GM18498 (cell line): Measurements from ENCODE around the gene KRT83.

Experiments used
- ATAC-seq: cut with Tn5 transposase; IDR thresholded peaks from one replicate; pipeline ENCODE4 v1.9.1; 2021; ENCODE audit warnings: mild to moderate bottlenecking, moderate library complexity; ENCODE audit not compliant: unreplicated experiment

The KRT83 gene

DNA sequence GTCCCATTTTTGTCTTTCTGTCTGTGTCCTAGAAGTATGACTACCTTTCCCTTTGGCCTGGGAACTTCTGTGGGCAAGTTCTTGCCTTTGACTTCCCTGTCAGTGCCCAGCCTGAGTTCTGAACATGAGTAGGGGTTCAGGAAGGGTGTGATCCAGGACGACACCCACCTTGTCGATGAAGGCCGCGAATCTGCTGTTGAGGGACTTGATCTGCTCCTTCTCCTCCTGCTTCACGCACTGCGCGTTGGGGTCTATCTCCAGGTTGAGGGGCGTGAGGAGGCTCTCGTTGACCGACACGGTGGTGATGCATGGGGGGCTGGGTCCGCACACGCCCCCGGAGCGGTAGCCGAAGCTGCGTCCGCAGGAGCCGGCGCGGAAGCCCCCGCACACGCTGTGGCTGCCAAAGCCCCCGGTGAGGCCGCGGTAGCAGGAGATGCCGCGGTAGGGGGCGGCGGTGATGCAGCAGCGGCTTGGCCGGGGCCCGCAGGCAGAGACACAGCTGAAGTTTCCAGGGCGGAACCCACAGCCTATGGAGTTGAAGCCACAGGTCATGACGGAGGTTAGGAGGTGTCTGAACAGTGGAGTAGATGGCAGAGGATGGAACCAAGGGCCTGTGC lies at the start of gene KRT83:
Gene KRT83 (minus strand): TSS at position 615 of the 617 bp plus-strand sequence. CDS start 63 bp downstream, at position 552.
- ATAC-seq = no peak

- no peak for ATAC-seq
Measured at GRCh38 chr12:52369809-52370208, 48.6 kb upstream of the KRT83 start.

DNA sequence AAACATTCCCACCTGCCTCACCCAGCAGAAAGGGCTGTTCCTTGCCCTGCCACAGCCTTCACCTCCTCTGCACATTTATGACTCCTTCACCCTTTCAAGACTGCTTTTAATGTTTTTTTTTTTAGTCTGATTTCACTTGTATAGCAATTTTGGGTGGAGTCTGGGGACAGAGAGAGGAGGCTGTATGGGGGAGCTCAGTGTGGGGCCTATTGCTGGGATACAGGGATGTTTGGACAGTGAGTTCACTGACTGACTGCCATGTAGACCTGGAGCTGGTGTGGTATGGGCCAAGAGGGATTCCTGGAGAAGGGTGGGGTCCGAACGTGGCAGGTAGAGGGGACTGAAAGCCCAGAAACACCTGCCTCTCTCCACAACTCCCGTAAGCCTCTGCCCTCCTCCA lies 48.0 kb upstream of the KRT83 start:
- ATAC-seq = no peak

DNA sequence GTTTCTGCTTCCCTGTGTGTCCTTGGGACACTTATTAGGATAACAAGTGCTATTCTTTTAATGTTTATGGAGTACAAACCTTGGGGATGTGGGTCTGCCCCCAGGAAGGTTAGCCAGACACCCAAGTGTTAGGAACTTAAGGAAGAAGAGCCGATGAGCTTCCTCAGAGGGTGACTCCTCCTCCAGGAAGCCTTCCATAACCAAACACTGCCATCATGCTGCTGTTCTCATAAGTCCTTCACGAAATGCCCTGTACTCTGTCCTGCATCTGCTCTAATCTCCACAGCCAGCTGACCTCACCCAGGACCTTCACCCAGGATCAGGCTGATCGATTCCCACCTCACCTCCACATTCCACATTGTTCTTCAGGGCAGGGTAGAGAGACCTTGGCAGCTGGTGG lies 47.3 kb upstream of the KRT83 start:
- no peak for ATAC-seq

DNA sequence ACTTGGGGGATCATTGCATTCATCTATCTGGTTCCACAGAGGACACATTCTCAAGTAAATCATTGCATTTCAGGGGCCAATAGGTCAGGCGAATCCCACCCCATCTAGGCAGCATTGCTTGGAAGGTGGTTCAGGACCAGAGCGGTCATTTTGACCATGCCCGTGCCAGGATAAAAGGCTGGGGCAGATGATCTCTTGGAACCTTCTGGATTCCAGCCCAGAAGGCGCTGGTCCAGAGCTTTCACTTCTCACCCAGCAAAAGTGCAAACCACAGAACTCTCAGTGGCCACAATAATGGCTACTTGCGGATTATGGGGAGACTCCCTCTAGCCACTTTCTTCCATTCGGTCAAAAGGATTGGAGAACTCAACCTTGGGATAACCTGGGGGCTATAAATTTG lies 46.7 kb upstream of the KRT83 start:
- no peak for ATAC-seq

DNA sequence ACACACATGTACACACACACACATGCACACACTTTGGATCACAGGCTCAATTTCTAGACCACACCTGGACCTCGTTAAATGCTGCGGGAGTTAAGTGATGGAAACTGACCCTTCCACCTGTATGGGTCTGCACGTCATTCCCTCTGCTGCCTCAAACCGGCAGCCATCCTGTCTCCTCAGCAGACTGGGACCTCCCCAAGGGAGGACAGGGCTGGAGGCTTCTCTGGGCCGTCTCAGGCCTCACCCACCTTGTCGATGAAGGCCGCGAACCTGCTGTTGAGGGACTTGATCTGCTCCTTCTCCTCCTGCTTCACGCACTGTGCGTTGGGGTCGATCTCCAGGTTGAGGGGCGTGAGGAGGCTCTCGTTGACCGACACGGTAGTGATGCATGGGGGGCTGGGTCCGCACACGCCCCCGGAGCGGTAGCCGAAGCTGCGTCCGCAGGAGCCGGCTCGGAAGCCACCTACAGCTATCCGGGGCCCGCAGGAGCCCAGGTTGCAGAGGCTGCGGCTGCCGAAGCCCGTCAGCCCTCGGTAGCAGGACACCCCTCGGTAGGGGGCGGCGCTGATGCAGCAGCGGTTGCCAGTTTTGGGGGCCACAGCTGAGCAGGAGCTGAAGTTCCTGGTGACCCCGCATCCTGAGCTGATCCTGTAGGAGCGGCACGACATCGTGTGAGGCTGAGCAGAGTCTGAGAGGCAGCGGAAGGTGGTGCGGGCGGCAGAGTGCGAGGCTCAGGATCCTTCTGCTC lies 45.7 kb upstream of the KRT83 start, which contains the start of gene KRT85:
Gene KRT85 (minus strand): TSS at position 744 of the 748 bp plus-strand sequence. CDS start 76 bp downstream, at position 668.
- no peak for ATAC-seq

GRCh38 chr12:52364901-52365489 lies 43.8 kb upstream of the KRT83 start:
- no peak for ATAC-seq

- no peak for ATAC-seq
Measured at GRCh38 chr12:52364061-52364460, 42.9 kb upstream of the KRT83 start.

DNA sequence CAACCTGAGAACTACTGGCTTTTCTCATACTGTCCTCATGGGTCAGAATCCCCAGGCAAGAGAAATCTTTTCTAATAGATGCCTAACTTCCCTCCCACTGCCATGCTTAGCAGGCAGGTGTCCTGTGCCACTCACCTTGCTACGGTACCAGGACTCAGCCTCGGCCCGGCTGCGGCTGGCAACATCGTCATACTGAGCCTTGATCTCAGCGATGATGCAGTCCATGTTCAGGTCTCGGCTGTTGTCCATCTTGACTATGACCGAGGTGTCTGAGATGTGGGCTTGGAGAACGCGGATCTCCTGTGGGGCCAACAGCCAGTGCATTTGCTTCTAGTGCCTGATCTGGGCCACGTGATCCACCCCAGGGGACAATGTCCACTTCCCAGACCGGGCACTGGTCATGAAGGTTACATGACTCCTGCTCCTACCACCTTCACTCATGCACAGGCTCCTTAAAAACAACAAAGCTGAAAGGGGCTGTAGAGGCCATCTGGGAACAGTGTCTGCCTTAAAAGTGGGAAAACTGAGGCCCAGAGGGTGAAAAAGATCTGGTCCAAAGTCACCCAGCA lies 42.0 kb upstream of the KRT83 start:
- no peak for ATAC-seq

- ATAC-seq = no peak
Measured at GRCh38 chr12:52362118-52362726, 41.0 kb upstream of the KRT83 start.

DNA sequence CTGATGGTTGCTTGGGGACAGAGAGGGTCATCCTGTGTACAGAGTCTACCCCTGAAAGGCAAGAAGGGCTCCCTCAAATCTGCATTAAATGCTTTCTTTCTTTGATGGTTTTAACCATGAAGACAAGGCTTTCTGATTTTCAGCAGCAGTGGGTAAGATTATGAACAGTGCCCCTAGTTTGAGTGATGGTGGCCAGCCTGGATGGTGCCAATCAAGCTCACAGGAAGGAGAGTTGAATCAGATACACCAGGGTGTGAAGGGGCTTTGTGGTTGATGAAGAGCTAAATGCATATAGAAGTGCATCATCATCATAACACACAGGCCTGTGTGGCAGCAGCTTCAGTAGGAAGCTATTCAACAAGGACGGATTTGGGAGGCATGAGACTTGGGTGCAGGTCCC lies 40.4 kb upstream of the KRT83 start:
- no peak for ATAC-seq

DNA sequence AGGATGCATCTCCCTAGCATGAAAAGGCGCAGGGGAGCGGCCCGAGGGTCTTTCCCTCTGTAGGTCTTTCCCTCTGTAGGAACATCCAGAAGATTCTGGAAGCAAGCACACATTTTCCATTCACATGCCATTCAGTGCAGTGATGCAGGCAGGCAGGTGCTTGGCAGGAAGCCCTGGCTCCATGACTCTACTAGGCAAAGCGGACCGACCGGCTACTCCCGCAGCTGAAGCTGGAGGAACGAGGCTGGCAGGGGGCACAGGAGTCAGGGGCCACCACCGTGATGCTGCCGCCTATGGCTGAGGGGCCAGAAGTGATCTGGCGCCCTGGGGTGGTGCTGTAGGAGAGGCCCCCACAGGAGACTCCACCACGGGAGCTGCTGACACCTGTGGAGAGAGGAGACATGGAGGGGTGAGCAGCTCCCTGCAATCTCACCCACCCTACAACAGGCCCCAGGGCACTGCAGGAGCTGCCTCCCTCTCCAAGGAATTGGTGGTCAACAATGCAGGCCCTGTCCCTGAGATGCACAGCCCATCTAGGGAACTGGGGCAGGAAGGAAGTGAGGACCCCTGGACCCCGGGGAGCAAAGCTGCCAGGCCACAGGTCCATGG lies 39.6 kb upstream of the KRT83 start:
- no peak for ATAC-seq

DNA sequence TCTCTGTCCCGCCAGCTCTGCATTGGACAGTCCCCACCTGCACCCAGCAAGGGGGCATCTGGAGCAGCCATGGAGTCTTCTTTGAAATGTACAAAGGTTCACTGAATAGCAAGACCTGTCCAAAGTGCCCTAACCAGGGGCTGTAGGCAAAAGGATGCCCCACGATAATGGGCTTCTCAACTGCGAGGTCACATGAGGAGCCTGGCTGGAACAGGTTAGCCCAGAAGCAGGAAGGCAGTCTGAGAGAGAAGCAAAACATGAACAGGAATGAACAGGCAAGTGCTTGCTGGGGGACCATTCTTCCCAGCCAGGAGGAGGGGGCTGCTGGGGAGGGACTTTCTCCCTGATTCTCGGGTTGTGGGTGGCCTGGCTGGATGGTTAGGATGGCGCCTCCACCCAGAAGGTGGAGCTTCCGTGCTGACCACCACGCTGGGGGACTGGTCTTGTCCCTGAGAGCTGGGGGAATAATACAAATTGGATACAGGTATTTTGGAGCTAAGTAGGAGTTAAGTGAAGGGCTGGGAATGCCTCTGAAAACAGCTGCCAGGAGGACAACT lies 39.0 kb upstream of the KRT83 start:
- ATAC-seq = no peak

- ATAC-seq = no peak
Measured at GRCh38 chr12:52359621-52360061, 38.4 kb upstream of the KRT83 start.

- ATAC-seq = peak; percentile 96
Measured at GRCh38 chr12:52358575-52359350, 37.6 kb upstream of the KRT83 start.

DNA sequence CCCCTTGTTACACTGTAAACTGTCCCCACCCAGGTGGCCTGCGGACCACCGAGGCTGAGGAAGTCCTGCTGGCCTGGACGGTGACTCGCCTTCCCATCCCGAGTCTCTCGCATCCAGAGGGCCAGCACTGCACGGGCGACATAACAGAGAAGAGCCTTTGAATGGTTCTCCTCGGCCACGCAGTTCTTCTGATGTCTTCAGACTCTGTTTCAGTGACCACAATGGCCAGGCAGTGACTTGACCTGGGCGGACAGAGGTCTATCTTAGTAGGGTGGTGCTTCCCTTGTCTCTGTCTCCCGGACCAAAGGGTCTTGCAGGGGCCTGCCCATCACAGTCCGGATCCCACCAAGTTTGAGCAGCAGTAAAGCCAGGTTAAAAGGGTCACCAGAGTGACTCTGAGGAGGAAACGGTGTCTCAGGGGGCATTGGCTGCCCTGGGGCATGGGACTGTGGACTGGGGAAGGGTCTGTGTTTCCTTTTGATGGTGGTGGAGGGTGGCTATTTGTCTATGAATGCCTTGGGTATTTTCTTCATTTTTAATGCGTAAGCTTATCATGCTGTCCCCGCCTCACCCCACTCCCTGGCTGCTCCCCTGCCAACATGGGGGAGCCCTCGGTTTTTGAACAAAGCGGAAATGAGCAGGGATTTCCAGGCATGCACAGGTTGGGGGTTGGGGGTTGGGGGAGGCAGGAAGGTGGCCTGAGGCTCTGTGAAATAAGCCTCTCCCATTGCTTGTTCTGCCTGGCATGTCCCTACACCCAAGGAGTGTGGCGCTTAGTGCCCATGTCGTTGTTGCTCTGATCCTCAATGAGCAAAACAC lies 35.8 kb upstream of the KRT83 start:
- ATAC-seq = no peak

DNA sequence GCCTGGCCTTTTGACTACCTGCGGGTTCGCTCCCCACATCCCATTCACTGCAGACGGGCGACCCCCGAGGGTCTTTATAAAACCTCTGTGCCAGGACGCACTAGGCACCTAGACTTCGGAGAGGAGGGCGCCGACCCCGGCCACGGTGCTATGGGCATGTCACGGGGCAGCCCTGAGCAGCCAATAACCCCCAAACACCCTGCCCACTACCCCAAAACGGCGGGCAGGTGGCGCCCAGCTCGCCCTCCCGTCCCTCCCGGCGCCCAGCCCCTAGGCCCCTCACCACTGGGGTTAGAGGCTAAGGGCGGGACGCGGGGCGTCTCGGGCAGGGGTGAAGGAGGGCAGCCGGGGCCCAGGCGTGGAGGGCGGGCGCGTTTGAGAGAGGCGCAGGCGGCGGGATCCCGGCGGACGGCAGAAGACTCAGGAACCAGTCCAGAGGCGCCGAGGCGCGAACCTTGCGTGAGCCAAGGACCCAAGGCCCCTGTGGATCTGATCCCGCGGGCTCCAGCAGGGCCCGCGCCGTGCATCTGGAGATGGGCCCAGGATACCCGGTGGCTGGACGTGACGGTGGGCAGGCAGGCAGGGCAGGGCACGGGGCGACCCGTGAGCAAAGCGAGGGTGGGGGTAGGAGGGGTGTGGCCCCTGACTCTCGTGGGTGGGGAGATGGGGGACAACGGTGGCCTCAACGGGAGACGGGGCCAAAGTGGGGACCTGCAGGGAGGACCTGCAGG lies 35.0 kb upstream of the KRT83 start:
- ATAC-seq = no peak

DNA sequence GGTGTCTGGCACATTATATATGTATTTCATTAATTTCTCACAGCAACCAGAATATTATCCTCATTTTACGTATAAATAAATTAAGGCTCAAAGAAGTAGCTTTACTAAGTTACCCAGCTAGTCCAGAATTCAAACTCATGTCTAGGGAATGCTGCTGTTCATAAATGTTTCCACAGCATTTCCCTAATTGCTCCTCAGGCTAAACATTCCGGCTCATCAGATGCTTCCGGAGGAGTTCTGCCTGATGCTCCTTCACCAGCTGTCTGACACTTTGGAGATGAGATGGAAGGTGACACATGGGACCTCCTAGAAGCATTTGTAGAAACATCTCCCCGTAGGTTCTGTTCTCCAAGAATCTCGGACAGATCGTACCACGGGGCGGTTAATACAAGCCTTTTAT lies 34.0 kb upstream of the KRT83 start:
- no peak for ATAC-seq
